PC-3 (cell line): ENCODE data around the gene CCL21. TPM values are rescaled to one million over a fixed set of nuclear protein-coding genes. Genes with fewer than 3 reads are reported as not detected.

ENCODE experiments used
- ATAC-seq: fragments of 200-7000 bp; cut with Tn5 transposase; 2 replicates; pipeline ENCODE4 v1.9.1; 2020; ENCODE audit warnings: mild to moderate bottlenecking, moderate library complexity
- BruUV-seq: library from RNA; stranded (reverse); fragments of 400-500 nt; replicated peaks from 2 replicates; lab custom pipeline; 2021; lab: Mats Ljungman, UMichigan
- CTCF ChIA-PET: fragments of 300-600 bp; sonication (Branson Sonifier 250); formaldehyde crosslinking; loops from one replicate; lab custom pipeline; 2022; ENCODE audit warnings: antibody characterized with exemption; lab: Charles Lee
- POLR2A ChIA-PET: fragments of 300-600 bp; sonication (Branson Sonifier 250); formaldehyde crosslinking; loops from one replicate; lab custom pipeline; 2022; ENCODE audit warnings: antibody characterized with exemption; ENCODE audit not compliant: unreplicated experiment; lab: Charles Lee
- DNase-seq: peaks from one replicate; pipeline ENCODE4 v3.0.0-alpha.2; 2015
- H2AFZ ChIP-seq: fragments of 300-600 bp; sonication (generic); 2 replicates; pipeline ENCODE4 v1.6.0; 2016; ENCODE audit warnings: antibody characterized with exemption, low read length
- H3F3A ChIP-seq: fragments of 300-600 bp; sonication (generic); one replicate; pipeline ENCODE4 v1.6.0; 2017; ENCODE audit warnings: antibody characterized with exemption, low read length, control low read depth, mild to moderate bottlenecking; ENCODE audit not compliant: unreplicated experiment
- H3K27ac ChIP-seq: fragments of 300-600 bp; sonication (generic); 2 replicates; pipeline ENCODE4 v1.5.1; 2016; ENCODE audit warnings: mild to moderate bottlenecking, low read length
- H3K27me3 ChIP-seq: fragments of 300-600 bp; sonication (generic); 2 replicates; pipeline ENCODE4 v1.6.1; 2016; ENCODE audit warnings: low read length, mixed read lengths
- H3K36me3 ChIP-seq: fragments of 300-600 bp; sonication (generic); 2 replicates; pipeline ENCODE4 v1.6.1; 2016; ENCODE audit warnings: low read depth, mixed run types, low read length, mixed read lengths
- H3K4me1 ChIP-seq: fragments of 300-600 bp; sonication (generic); 2 replicates; pipeline ENCODE4 v1.5.1; 2016; ENCODE audit warnings: low read length; ENCODE audit not compliant: insufficient read depth
- H3K4me2 ChIP-seq: fragments of 300-600 bp; sonication (generic); 2 replicates; pipeline ENCODE4 v1.6.0; 2016; ENCODE audit warnings: low read length
- H3K4me3 ChIP-seq: fragments of 300-600 bp; sonication (generic); 2 replicates; pipeline ENCODE4 v1.5.1; 2016; ENCODE audit warnings: mild to moderate bottlenecking, low read length, mixed read lengths
- H3K79me2 ChIP-seq: fragments of 300-600 bp; sonication (generic); 2 replicates; pipeline ENCODE4 v1.6.1; 2017; ENCODE audit warnings: low read length, mixed read lengths
- H3K9ac ChIP-seq: fragments of 300-600 bp; sonication (generic); 2 replicates; pipeline ENCODE4 v1.6.0; 2016; ENCODE audit warnings: mild to moderate bottlenecking, low read length
- H3K9me2 ChIP-seq: fragments of 300-600 bp; sonication (generic); replicated peaks from 2 replicates; pipeline ENCODE4 v1.6.1; 2016; ENCODE audit warnings: mixed run types, low read length, mixed read lengths
- H3K9me3 ChIP-seq: fragments of 300-600 bp; sonication (generic); 2 replicates; pipeline ENCODE4 v1.6.1; 2016; ENCODE audit warnings: low read length, mixed read lengths
- H4K20me1 ChIP-seq: fragments of 300-600 bp; sonication (generic); 2 replicates; pipeline ENCODE4 v1.6.1; 2016; ENCODE audit warnings: low read length, mixed read lengths
- EZH2 ChIP-seq: fragments of 300-600 bp; sonication (generic); IDR thresholded peaks from one replicate; pipeline ENCODE4 v1.6.1; 2017; ENCODE audit warnings: antibody characterized with exemption, mild to moderate bottlenecking, low read length; ENCODE audit not compliant: unreplicated experiment
- EZH2phosphoT487 ChIP-seq: fragments of 300-600 bp; sonication (generic); IDR thresholded peaks from 2 replicates; pipeline ENCODE4 v1.6.1; 2018; ENCODE audit warnings: mild to moderate bottlenecking, antibody characterized with exemption, low read length, borderline replicate concordance
- intact Hi-C: fragments of 100-400 bp; cut with micrococcal nuclease; formaldehyde crosslinking; loops from 2 replicates; pipeline ENCODE4 v1.9.0; 2023
- total RNA-seq: library from RNA; depleted of rRNA; stranded (reverse); fragments of >200 nt; gene quantifications from 2 replicates; pipeline ENCODE4 v1.2.3, GENCODE V29; 2014
- TF ChIP-seq, protein P1 (sequence below): fragments of 300-600 bp; sonication (generic); conservative IDR thresholded peaks from 2 replicates; pipeline ENCODE4 v1.5.1; 2017; ENCODE audit warnings: antibody characterized with exemption, low read depth, mild to moderate bottlenecking, low read length

Gene CCL21
- total RNA-seq, 1 experiment from 2014 or later, result not detected

DNA sequence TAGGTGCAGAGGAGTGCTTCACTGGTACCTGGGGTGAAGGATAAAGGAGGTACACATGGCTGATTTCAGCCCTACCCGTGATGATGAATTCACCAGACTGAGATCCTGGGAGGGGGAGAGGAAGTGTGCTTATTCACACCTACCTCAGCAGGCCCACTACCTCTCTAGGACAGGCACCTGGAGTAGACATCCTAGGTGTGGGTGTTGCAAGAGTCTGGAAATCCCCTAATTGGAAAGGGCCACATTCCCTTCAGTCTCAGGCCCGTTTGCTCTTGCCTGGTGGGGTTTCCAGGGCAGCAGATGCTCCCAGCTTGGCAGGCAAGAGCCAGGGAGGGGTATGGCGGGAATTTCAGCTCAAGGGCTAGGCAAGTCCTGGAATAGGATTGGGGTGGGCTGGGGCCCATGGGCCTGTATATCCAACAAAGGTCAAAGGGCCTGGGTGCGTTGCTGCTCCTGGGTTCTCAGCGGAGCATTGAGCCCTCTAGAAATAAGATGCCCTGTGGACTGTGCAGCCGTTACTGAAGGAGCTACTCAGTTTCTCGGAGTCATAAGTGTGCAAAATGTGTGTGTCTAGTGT, 5.8 kb upstream of the CCL21 start:
- peaks cover 33% of the 10 kb centered on the region for H3K27me3 ChIP-seq
- no peaks in the 10 kb centered on the region for H3K9me3 ChIP-seq
- CTCF ChIA-PET, result no interaction called here
- H3K4me3 ChIP-seq, result no peak overlapping the region
- intact Hi-C loops, result no loop called here
- H3K4me2 ChIP-seq, result no peak overlapping the region
- H3K9me2 ChIP-seq, result no peaks in the 10 kb centered on the region
- no peaks in the 10 kb centered on the region for H3K79me2 ChIP-seq
- H3K36me3 ChIP-seq, result no peaks in the 10 kb centered on the region
- no peaks in the 10 kb centered on the region for H3K4me1 ChIP-seq
- no peak for TF ChIP-seq EZH2phosphoT487
- TF ChIP-seq, protein P1, sequence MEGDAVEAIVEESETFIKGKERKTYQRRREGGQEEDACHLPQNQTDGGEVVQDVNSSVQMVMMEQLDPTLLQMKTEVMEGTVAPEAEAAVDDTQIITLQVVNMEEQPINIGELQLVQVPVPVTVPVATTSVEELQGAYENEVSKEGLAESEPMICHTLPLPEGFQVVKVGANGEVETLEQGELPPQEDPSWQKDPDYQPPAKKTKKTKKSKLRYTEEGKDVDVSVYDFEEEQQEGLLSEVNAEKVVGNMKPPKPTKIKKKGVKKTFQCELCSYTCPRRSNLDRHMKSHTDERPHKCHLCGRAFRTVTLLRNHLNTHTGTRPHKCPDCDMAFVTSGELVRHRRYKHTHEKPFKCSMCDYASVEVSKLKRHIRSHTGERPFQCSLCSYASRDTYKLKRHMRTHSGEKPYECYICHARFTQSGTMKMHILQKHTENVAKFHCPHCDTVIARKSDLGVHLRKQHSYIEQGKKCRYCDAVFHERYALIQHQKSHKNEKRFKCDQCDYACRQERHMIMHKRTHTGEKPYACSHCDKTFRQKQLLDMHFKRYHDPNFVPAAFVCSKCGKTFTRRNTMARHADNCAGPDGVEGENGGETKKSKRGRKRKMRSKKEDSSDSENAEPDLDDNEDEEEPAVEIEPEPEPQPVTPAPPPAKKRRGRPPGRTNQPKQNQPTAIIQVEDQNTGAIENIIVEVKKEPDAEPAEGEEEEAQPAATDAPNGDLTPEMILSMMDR, result no peak
- no peak for TF ChIP-seq EZH2
- no peaks in the 10 kb centered on the region for H4K20me1 ChIP-seq
- no peak overlapping the region for H3K9ac ChIP-seq
- DNase-seq (no peak), ATAC-seq (no peak)
- H3K27ac ChIP-seq, result no peak overlapping the region
- no peak overlapping the region for H2AFZ ChIP-seq
- BruUV-seq, result no TSS peak
- H3F3A ChIP-seq, result no peaks in the 10 kb centered on the region
- POLR2A ChIA-PET, result no interaction called here

DNA sequence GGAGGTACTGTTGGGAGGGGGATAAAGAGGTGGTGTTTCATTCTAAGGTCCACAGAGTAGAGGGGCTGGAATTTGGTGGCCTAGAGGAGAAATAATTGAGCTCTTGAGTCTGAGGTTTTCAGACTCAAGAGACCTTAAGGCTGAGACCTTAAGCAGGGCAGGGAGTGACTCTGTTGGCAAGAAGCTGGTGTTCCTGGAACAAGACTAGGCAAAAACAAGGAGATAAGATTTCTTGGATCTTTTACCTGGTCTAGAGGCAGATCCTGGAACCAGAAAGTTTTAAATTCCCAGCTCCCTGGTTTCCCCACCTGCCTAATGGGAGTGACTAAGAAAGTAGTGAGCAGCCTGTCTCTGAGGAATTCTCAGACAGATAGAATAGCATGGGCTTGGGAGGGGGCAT, 4.1 kb upstream of the CCL21 start:
- Histone ChIP-seq H3K79me2 (no peaks in the 10 kb centered on the region), H2AFZ (no peak overlapping the region), H3K4me3 (no peak overlapping the region), H3K27me3 (peaks cover 33% of the 10 kb centered on the region), H3K9me2 (no peaks in the 10 kb centered on the region), H4K20me1 (no peaks in the 10 kb centered on the region), H3K9ac (no peak overlapping the region), H3F3A (no peaks in the 10 kb centered on the region), H3K4me1 (no peaks in the 10 kb centered on the region), H3K9me3 (no peaks in the 10 kb centered on the region), H3K27ac (no peak overlapping the region), H3K36me3 (no peaks in the 10 kb centered on the region), H3K4me2 (no peak overlapping the region)
- CTCF ChIA-PET, result no interaction called here
- ATAC-seq (no peak), DNase-seq (no peak)
- TF ChIP-seq EZH2 (no peak), EZH2phosphoT487 (no peak)
- TF ChIP-seq, protein P1, result no peak
- POLR2A ChIA-PET, result no interaction called here
- intact Hi-C loops, result no loop called here
- BruUV-seq, result no TSS peak

DNA sequence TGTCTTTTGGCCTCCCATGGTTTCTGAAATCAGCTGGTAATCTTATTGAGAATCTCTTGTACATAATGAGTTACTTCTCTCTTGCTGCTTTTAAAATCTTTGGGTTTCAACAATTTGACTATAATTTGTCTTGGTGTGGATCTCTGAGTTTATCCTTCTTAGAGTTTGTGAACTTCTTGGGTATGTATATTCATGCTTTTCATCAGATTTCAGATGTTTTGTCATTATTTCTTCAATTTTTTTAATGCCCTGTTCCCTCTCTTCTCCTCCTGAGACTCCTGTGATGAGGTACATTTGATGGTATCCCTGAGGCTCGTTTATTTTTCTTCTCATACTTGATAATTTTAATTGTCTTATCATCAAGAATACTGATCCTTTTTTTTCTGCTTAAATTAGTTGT, 2.2 kb upstream of the CCL21 start:
- no peaks in the 10 kb centered on the region for H3K9me3 ChIP-seq
- no peak overlapping the region for H3K27ac ChIP-seq
- DNase-seq, result no peak
- H3K27me3 ChIP-seq, result peaks cover 33% of the 10 kb centered on the region
- H3K4me2 ChIP-seq, result no peak overlapping the region
- H3F3A ChIP-seq, result no peaks in the 10 kb centered on the region
- no peaks in the 10 kb centered on the region for H3K79me2 ChIP-seq
- no peak overlapping the region for H3K4me3 ChIP-seq
- TF ChIP-seq EZH2phosphoT487, result no peak
- ChIA-PET CTCF (no interaction called here), POLR2A (no interaction called here)
- no peaks in the 10 kb centered on the region for H3K4me1 ChIP-seq
- no peak for ATAC-seq
- BruUV-seq, result no TSS peak
- no peaks in the 10 kb centered on the region for H3K36me3 ChIP-seq
- H4K20me1 ChIP-seq, result no peaks in the 10 kb centered on the region
- H3K9me2 ChIP-seq, result no peaks in the 10 kb centered on the region
- no peak overlapping the region for H3K9ac ChIP-seq
- intact Hi-C loops, result no loop called here
- no peak overlapping the region for H2AFZ ChIP-seq
